WERI-Rb-1 (cell line): ENCODE results near the gene DENND2A.

Source experiments
- DNase-seq: peaks from one replicate; pipeline ENCODE4 v3.0.0-alpha.2; 2020
- H3K27ac ChIP-seq: fragments of 250-450 bp; sonication (Bioruptor Pico); 2 replicates; pipeline ENCODE4 v1.5.1; 2020; ENCODE audit warnings: mild to moderate bottlenecking, moderate library complexity
- H3K27me3 ChIP-seq: fragments of 250-450 bp; sonication (Bioruptor Pico); 2 replicates; pipeline ENCODE4 v1.5.1; 2021; ENCODE audit warnings: mild to moderate bottlenecking, low read depth, moderate library complexity; ENCODE audit not compliant: insufficient read depth, severe bottlenecking
- H3K36me3 ChIP-seq: fragments of 250-450 bp; sonication (Bioruptor Pico); 2 replicates; pipeline ENCODE4 v1.5.1; 2020; ENCODE audit warnings: mild to moderate bottlenecking, moderate library complexity
- H3K4me3 ChIP-seq: 2 replicates; pipeline ENCODE4 v1.5.1; 2011; ENCODE audit warnings: low read depth, mild to moderate bottlenecking, control low read depth, low read length
- H3K9me3 ChIP-seq: fragments of 250-450 bp; sonication (Bioruptor Pico); 2 replicates; pipeline ENCODE4 v1.5.1; 2021; ENCODE audit warnings: mild to moderate bottlenecking, moderate library complexity; ENCODE audit not compliant: severe bottlenecking
- CTCF ChIP-seq: IDR thresholded peaks from 2 replicates; pipeline ENCODE4 v1.5.1; 2011; ENCODE audit warnings: low read depth, mild to moderate bottlenecking, control low read depth, inconsistent platforms, low read length

DENND2A gene

GRCh38 chr7:140640727-140641523, at the start of gene DENND2A:
Gene DENND2A, minus strand, starts transcription at chr7:140640813. Its CDS starts 38,416 bp downstream, at chr7:140602397.
- DNase-seq = peak; percentile 93
- H3K4me3 ChIP-seq = peak within 1 kb of the TSS; percentile 90
- peak within 1 kb of the TSS; percentile 88 for H3K27ac ChIP-seq

GRCh38 chr7:140689199-140690152, 48.9 kb upstream of the DENND2A start:
- H3K27me3 ChIP-seq = no peaks in the 10 kb centered on the region
- no peaks in the 10 kb centered on the region for H3K9me3 ChIP-seq
- no peak overlapping the region for H3K4me3 ChIP-seq
- no peak for TF ChIP-seq CTCF
- DNase-seq = no peak
- H3K36me3 ChIP-seq = peaks cover 43% of the 10 kb centered on the region
- H3K27ac ChIP-seq = no peak overlapping the region

More at GRCh38 chr7:140640727-140641523, at the start of gene DENND2A:
- Histone ChIP-seq H3K27me3 (no peaks in the 10 kb centered on the region), H3K36me3 (peaks cover 27% of the 10 kb centered on the region), H3K9me3 (no peaks in the 10 kb centered on the region)
- no peak for TF ChIP-seq CTCF

- no peaks in the 10 kb centered on the region for H3K27me3 ChIP-seq
- H3K27ac ChIP-seq = no peak overlapping the region
- no peak for TF ChIP-seq CTCF
- peaks cover 43% of the 10 kb centered on the region for H3K36me3 ChIP-seq
- no peaks in the 10 kb centered on the region for H3K9me3 ChIP-seq
- H3K4me3 ChIP-seq = no peak overlapping the region
- no peak for DNase-seq
Measured at GRCh38 chr7:140688341-140688740, 47.7 kb upstream of the DENND2A start.

GRCh38 chr7:140686921-140687320, 46.3 kb upstream of the DENND2A start:
- Histone ChIP-seq H3K27me3 (no peaks in the 10 kb centered on the region), H3K36me3 (peaks cover 39% of the 10 kb centered on the region), H3K27ac (no peak overlapping the region), H3K4me3 (no peak overlapping the region), H3K9me3 (no peaks in the 10 kb centered on the region)
- no peak for TF ChIP-seq CTCF
- DNase-seq = no peak

GRCh38 chr7:140685407-140686087, 44.9 kb upstream of the DENND2A start:
- peak overlapping the region; percentile 35; the same call in 1 of the 2 replicates for H3K27ac ChIP-seq
- no peak overlapping the region for H3K4me3 ChIP-seq
- no peak for TF ChIP-seq CTCF
- no peaks in the 10 kb centered on the region for H3K9me3 ChIP-seq
- H3K27me3 ChIP-seq = no peaks in the 10 kb centered on the region
- peak; percentile 38 for DNase-seq
- H3K36me3 ChIP-seq = peaks cover 45% of the 10 kb centered on the region
